Tibial nerve (tissue), 3 donors: ENCODE data around the gene STK17B.

Experiments
- POLR2A ChIP-seq, 2 donors: fragments of 450-650 bp; IDR thresholded peaks; one replicate each; pipeline ENCODE4 v1.6.1; 2017; ENCODE audit warnings: antibody characterized with exemption in 2 of 2, mild to moderate bottlenecking in 2 of 2, moderate library complexity in 2 of 2
- TF ChIP-seq, protein P1 (sequence below), 5 experiments: fragments of 200-600 bp in 3 of 5; fragments of 450-650 bp in 2 of 5; sonication (generic) in 3 of 5; IDR thresholded peaks; one replicate each; pipeline ENCODE4 v1.5.1; 2016 to 2019; ENCODE audit warnings: antibody characterized with exemption in 5 of 5, mild to moderate bottlenecking in 3 of 5, moderate library complexity in 2 of 5

DNA sequence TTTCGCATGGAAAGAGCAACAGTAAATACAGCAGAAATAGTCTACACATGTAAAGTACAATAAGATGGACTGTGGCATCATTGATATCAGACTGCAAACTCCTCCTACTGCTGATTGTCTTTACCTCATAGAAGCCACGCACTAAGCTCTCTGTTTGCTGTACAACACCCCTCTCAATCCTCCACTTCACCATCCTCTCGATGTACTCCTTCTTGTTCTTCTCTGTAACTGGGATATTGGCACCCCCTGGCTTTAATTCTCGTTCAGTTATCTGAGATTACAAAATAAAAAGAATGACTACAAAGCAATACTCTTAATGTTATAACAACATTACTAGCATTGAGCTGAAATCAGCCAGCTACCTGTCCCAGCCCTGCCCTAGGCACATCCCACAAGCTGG is 49.3 kb upstream of the STK17B start:
- TF ChIP-seq POLR2A (IDR thresholded peaks at IDR 0.05), result no peak
- TF ChIP-seq, protein P1, sequence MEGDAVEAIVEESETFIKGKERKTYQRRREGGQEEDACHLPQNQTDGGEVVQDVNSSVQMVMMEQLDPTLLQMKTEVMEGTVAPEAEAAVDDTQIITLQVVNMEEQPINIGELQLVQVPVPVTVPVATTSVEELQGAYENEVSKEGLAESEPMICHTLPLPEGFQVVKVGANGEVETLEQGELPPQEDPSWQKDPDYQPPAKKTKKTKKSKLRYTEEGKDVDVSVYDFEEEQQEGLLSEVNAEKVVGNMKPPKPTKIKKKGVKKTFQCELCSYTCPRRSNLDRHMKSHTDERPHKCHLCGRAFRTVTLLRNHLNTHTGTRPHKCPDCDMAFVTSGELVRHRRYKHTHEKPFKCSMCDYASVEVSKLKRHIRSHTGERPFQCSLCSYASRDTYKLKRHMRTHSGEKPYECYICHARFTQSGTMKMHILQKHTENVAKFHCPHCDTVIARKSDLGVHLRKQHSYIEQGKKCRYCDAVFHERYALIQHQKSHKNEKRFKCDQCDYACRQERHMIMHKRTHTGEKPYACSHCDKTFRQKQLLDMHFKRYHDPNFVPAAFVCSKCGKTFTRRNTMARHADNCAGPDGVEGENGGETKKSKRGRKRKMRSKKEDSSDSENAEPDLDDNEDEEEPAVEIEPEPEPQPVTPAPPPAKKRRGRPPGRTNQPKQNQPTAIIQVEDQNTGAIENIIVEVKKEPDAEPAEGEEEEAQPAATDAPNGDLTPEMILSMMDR (IDR thresholded peaks at IDR 0.05), result no peak
